Bone marrow (tissue), 2 donors: Measurements from ENCODE around the gene ACE.

Experiments used
- DNase-seq, 2 donors: peaks; one replicate each; lab custom pipeline; 2025; lab: John Stamatoyannopoulos, UW

ACE gene

DNA sequence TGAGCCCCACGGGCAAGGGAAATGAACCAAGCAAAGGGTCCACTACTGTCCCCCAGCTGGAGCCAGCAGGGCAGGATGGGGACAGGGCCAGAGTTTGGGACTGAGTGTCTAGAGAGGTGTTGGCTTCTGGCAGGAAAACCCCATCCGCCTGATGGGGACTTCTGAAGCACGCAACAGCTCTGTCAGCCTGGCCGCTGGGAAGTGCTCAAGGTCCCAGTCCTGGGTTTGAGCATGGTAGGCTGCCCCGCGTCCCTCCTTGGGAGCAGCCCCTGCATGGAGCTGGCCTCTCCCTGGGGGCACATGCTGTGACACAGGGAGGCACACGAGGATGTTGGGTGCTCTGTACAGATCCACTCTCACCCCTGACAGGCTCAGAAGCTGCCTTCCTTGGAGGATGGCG, 14.6 kb downstream of the ACE start:
- no peak for DNase-seq

- no peak for DNase-seq
These were observed 15.2 kb downstream of the ACE start for GRCh38 chr17:63491977-63492618.

DNA sequence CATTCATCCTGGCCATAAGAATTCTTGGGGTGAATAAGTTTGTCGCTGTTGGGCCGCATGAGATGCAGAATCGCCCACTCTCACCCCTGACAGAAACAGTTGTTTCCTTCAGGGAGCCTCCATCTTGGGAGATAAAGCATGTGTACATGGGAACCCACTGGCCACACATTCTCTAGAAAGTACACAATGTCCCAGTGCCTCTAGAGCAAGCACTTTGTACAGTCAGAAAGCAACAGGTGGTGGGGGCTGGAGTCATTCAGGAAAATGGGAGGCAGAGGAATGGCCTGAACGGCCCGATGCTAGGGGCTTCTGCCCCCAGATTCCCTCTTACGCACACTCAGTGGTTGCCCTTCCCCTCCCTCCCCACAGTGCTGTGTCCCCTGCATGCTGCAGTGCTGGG, 16.1 kb downstream of the ACE start:
- DNase-seq, result no peak

- DNase-seq, result no peak
These were observed 16.6 kb downstream of the ACE start for GRCh38 chr17:63493411-63493810.

GRCh38 chr17:63494300-63494928, 17.6 kb downstream of the ACE start:
- DNase-seq, result no peak

DNA sequence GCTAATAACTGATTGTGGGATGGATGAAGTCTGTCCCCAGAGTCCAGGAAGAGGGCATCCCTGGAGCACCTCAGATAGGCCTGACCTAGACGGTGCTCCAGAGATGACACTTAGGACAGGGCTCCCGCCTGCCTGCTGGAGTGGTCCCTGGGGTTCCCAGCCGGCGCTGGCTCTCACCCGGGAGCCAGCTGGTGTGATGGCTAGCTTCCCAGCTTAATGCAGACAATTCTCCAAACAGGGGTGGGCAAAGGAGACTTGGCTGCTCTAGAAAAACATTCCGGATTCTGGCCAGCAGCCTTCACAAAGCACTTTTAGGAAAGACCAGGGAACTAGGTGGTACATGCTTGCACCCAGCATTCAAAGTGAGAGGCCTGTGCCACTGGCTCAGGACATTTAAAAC, 18.6 kb downstream of the ACE start:
- DNase-seq, result no peak

- no peak for DNase-seq
These were observed 19.3 kb downstream of the ACE start for GRCh38 chr17:63496177-63496576.

- DNase-seq, result no peak
These were observed 20.0 kb downstream of the ACE start for GRCh38 chr17:63496663-63497400.

DNA sequence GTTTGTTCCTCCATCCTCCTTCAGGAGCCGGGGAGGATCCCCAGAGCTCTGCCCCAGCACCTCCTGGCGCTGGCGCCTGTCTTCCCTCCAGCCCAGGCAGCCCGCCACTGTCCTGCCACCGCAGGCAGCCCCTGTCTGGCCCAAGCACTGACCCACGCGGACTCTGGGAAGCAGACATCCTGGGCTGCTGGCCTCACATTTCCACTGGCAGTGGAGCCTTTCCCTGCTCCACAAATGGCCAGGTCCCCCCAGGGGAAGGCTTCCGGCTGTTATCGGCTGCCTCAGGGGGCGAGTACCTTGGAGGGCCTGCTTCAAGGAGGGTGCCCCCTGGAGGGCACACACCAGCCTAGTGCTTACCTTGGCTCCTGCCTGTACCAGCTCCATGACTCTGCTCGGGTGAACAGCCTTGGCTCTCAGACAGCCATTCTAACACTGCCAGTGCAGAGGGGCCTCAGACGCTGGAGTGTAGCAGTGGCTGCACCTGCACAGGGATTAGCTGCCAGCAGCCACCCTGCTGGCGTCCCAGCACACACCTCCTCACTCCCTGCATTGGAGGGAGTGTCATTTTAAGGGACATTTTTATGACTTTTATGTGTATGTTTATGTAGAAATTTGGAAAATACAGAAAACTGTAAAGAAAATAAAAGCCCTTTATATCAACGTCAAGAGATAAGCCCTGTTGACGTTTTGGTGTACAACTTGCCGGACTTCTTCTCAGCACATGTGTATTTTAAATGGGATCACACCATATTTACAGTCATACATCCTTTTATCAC, 21.0 kb downstream of the ACE start:
- DNase-seq, result no peak

- no peak for DNase-seq
These were observed 21.9 kb downstream of the ACE start for GRCh38 chr17:63498626-63499195.

DNA sequence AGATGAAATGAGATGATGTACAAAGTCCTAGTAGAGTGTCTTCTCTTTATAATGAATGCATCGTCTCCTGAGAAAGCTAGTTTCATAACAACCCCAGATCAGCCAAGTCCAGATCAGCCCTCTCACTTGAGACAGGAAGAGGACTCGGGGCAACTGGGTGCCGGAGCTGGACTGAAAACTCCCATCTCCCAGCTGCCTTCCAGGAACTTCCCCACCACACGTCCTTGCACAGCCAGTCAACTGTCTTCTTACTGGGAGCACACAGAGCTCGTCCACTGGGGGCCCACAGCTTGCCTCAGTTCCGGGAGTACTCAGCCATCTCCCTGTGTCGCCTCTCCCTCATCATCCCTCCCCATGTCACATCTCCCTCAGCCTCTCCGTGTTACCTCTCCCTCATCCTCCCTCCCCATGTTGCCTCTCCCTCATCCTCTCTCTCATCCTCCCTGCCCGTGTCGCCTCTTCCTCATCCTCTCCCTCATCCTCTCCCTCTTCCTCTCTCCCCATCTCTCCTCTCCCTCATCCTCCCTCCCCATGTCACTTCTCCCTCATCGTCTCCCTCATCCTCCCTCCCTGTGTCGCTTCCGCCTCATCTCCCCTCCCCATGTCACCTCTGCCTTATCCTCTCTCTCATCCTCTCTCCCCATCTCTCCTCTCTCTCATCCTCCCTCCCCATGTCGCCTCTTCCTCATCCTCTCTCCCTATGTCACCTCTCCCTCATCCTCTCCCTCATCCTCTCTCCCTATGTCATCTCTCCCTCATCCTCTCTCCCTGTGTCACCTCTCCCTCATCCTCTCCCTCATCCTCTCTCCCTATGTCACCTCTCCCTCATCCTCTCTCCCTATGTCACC, 23.9 kb downstream of the ACE start:
- DNase-seq, result no peak

DNA sequence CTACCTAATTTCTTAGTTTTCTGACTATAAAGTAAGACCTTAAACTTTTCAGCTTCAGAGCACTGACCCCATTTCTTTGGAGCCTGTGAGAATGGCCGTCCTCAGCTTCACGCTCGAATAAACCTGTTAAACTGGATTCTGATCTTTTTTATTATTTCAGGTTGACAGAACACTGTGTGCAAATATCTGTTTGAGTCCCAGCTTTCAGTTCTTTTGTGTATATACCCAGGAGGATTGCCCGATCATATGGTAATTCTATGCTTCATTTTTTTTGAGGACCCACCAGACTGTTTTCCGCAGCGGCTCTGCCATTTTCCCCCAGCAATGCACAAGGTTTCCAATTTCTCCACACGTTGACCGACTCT, 26.5 kb downstream of the ACE start:
- DNase-seq, result no peak

- DNase-seq, result no peak
These were observed 27.4 kb downstream of the ACE start for GRCh38 chr17:63504261-63504660.

DNA sequence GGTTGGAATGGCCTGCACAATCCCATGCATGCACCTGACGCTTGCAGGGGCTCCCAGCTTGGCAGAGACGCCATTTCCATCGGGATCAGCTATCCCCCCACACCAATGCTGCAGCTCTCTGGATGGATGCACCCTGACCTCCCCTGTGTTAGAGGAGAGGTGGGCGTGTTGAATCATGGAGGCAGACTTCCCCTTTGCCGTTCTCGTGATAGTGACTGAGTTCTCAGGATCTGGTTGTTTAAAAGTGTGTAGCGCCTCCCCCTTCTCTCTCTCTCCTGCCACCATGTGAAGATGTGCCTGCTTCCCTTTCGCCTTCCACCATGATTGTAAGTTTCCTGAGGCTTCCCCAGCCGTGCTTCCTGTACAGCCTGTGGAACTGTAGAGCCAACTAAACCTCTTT, 28.5 kb downstream of the ACE start:
- no peak for DNase-seq

DNA sequence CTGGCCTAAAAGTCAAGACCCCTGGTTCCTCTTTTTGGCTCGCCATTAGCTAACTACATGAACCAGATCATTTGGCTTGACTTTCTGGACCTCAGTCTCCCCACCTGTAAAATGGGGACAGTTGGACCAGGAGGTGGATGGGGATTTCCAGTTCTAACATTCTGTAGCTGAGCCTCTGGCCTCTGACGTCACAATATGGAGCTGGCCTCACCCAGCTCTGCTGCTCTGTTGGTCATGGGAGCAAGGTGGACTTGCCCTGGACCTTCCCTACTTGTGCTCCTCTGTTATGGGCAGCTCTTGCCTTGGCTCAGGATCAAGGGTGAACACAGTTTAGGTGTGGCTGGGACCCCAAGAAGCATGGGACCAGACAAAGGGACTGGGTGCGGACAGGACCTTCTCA, 29.8 kb downstream of the ACE start:
- DNase-seq, result no peak

DNA sequence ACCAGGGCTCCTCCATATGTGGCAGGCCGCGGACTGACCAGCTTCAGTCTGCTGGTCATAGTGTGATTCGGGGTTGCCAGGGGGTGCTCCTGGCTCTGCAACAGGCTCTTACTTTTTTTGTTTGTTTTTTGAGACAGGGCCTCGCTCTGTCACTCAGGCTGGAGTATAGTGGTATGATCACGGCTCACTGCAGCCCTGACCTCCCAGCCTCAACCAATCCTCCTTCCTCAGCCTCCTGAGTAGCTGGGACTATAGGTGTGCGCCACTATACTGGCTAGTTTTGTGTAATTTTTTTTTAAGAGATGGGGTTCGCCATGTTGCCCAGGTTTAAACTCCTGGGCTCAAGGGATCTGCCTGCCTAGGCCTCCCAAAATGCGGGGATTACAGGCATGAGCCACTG, 34.5 kb downstream of the ACE start:
- no peak for DNase-seq

DNA sequence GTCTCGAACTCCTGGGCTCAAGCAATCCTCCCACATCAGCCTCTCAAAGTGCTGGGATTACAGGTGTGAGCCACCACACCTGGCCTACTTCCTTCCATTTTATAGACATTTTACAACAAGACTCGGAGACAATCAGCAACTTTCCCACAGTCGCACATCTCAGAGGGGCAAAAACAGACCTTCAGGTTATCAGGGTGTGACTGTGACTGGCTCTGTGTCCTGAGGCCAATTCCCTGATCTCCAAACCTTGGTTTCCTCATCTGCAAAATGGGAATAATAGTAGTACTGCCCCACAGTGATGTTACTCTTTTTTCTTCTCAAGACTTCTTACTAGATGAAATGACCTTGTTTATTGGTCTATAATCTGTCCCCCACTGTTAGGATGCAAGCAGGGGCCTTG, 35.5 kb downstream of the ACE start:
- DNase-seq, result no peak

GRCh38 chr17:63512896-63513644, 36.2 kb downstream of the ACE start:
- DNase-seq, result no peak

DNA sequence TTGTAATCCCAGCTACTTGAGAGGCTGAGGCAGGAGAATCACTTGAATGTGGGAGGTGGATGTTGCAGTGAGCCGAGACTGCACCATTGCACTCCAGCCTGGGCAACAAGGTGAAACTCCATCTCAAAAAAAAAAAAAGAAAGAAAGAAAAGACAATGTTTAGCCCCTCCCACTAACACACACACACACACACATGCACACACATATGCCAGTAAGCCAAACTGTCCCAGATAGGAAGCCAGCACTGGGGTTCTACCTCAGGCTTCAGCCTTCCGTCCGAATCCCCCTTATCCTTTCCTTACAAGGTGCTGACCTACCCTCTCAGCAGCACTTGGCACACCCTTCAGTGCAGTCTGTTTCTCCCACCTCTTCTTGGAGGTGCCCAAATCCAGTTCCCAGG, 37.6 kb downstream of the ACE start:
- DNase-seq, result no peak

DNA sequence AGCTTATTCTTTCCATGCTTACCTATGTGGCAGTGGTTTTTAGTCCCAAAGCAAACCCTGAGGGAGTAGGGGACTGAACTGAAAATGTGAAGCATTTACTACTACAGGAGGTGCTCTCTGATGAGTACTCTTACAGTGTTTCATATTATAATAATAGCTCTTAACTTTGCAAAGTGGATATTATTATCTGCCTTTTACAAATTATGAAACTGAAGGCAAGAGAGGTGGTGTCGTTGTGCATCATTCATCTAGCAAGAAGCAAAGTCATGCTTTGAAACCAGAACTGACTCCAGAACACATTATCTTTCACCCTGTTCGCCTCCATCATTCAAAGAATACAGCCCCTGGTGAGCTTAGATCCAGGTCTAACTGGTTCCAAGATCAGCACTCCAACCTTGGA, 38.1 kb downstream of the ACE start:
- DNase-seq, result no peak

- DNase-seq, result no peak
These were observed 38.6 kb downstream of the ACE start for GRCh38 chr17:63515426-63515825.
